MM.1S (cell line): Measurements from ENCODE around the gene ITPRIP.

ENCODE experiments used
- EZH2 ChIP-seq: fragments of 300-600 bp; sonication (generic); optimal IDR thresholded peaks from 2 replicates; pipeline ENCODE3; 2017; ENCODE audit warnings: low read depth, mild to moderate bottlenecking, antibody characterized with exemption, low read length, mixed read lengths
- TF ChIP-seq, protein P1 (sequence below): fragments of 300-600 bp; sonication (generic); IDR thresholded peaks from 2 replicates; pipeline ENCODE4 v1.5.1; 2016; ENCODE audit warnings: antibody characterized with exemption, low read length, mixed read lengths

DNA sequence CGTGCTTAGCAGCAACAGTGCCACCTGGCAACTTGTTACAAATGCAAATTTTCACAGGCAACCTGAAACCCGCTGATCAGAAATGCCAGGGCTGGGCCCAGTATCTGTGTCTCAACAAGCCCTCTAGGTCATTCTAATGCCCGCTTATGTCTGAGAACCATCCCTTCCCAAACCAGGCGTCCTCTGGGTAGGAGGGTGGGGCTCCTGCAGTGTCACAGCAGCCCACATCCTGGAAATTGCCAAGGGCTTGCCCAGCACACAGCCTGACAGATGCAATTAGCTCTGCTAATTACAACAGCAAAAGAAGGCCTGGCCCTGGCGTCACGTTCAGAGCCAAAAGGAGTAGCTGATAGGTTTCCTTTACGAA, 15.9 kb downstream of the ITPRIP start:
- TF ChIP-seq, protein P1, sequence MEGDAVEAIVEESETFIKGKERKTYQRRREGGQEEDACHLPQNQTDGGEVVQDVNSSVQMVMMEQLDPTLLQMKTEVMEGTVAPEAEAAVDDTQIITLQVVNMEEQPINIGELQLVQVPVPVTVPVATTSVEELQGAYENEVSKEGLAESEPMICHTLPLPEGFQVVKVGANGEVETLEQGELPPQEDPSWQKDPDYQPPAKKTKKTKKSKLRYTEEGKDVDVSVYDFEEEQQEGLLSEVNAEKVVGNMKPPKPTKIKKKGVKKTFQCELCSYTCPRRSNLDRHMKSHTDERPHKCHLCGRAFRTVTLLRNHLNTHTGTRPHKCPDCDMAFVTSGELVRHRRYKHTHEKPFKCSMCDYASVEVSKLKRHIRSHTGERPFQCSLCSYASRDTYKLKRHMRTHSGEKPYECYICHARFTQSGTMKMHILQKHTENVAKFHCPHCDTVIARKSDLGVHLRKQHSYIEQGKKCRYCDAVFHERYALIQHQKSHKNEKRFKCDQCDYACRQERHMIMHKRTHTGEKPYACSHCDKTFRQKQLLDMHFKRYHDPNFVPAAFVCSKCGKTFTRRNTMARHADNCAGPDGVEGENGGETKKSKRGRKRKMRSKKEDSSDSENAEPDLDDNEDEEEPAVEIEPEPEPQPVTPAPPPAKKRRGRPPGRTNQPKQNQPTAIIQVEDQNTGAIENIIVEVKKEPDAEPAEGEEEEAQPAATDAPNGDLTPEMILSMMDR = no peak
- no peak for TF ChIP-seq EZH2
